AG09309 (cell line): ENCODE results near the gene MYZAP.

Source experiments
- DNase-seq: peaks from one replicate; pipeline ENCODE4 v3.0.0-alpha.2; 2010; ENCODE audit warnings: low read depth
- H3K4me3 ChIP-seq: 2 replicates; pipeline ENCODE4 v1.5.1; 2011; ENCODE audit warnings: mild to moderate bottlenecking, low read depth, low read length, moderate library complexity; ENCODE audit not compliant: control insufficient read depth
- CTCF ChIP-seq: IDR thresholded peaks from 2 replicates; pipeline ENCODE4 v1.5.1; 2011; ENCODE audit warnings: mild to moderate bottlenecking, low read depth, low read length, inconsistent platforms; ENCODE audit not compliant: insufficient read depth, control insufficient read depth; ENCODE audit errors: missing control alignments

The MYZAP gene

DNA sequence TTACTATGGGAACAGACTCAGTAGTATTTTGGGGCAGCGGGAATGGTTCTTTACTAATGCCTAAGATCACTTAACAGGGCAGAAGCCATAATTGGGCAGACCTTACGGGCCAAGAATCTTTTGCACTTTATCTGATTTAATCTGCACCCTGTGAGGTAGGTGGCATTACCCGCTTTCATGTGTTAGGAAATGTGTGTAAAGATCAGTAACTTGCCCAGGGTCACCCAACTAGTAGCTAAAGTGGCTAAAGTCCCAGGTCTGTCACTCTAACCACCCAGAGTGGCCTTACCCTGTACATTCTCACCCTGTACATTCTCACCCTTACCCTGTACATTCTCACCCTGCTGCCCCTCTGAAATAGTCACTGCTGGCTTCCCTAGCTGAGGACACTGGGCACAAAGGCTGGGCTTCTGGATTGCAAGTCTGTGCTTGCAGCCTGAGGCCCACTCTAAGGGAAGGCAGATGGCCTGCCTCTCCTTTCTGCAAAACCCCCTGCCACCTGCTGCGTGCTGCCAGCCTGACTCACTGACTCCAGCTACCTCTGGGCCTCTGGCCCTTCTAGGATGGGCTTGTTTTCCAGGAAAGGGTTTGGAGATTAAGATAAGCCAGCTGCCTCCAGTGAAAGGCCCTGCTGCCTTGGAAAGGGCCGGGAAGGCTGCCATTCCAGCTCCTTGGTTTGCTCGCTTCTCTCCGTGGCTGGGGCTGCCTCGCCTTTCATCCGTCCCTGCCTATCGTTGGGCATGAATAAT lies 37.5 kb upstream of the MYZAP start:
- no peak overlapping the region for H3K4me3 ChIP-seq
- DNase-seq = no peak
- TF ChIP-seq CTCF = no peak

DNA sequence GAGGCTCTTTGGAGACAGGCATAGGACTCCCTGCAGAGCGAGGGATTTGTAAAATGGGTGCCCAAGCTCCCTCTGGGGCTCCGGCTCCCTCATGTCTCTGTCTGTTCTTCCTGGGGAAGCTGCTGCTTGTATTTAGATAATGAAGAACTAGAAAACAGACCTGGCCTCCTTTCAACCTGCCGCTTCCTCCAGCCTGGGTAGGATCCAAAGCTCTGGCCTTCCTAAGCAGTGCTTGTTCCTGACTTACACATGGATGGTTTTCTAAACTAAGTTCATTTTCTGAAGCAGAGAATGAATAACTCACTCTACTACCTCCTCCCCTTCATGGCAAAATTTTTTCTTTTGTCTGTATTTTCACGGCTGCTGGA lies 36.9 kb upstream of the MYZAP start:
- no peak overlapping the region for H3K4me3 ChIP-seq
- TF ChIP-seq CTCF = no peak
- DNase-seq = no peak

GRCh38 chr15:57555270-57555669 lies 36.4 kb upstream of the MYZAP start:
- no peak overlapping the region for H3K4me3 ChIP-seq
- TF ChIP-seq CTCF = no peak
- DNase-seq = no peak

DNA sequence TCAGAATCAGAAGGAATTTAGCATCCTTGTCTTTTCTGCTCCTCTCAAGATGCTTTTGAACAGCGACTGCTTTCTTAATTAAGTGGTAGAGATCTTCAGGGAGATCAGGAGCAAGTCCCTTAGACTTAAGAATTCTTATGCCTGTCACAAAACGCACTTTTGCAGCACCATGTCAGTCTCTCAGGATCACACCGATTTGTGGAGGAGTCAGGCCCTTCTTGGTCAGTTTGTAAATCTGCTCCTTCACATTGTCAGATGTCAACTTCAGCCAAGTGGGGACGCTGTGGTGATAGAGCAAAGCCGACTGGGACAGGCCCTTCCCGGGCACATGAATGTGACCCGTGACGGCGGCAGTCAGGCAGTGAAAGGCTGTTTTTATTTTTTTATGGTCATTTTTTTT lies 35.7 kb upstream of the MYZAP start:
- DNase-seq = no peak
- H3K4me3 ChIP-seq = no peak overlapping the region
- TF ChIP-seq CTCF = no peak

GRCh38 chr15:57557267-57557666 lies 34.4 kb upstream of the MYZAP start:
- TF ChIP-seq CTCF = no peak
- no peak for DNase-seq
- H3K4me3 ChIP-seq = no peak overlapping the region

DNA sequence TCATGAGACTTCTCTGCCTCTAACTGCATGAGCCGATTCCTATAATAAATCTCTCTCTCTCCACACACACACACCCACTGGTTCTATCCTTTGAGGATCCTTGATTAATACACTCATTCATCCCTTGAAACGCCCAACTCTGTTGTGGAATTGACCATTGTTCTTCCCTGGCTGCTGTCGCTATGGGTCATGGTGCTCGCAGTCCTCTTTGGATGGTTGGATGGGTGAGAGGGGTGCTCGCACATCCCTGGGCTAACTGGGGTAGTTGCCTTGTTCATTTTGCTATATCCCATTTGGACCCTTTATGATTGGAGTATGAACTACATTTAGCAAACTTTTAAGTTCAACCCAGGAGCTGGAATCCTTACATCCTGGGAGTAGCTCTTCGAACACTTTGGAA lies 33.9 kb upstream of the MYZAP start:
- no peak for TF ChIP-seq CTCF
- no peak overlapping the region for H3K4me3 ChIP-seq

More for the DNA sequence above, 33.9 kb upstream of the MYZAP start:
- DNase-seq = no peak
